NCI-H2227 (cell line): ENCODE results near the gene MME.

Source experiments
- DNase-seq: peaks from one replicate; lab custom pipeline; 2025; ENCODE audit not compliant: unreplicated experiment; lab: John Stamatoyannopoulos, UW

Gene MME

DNA sequence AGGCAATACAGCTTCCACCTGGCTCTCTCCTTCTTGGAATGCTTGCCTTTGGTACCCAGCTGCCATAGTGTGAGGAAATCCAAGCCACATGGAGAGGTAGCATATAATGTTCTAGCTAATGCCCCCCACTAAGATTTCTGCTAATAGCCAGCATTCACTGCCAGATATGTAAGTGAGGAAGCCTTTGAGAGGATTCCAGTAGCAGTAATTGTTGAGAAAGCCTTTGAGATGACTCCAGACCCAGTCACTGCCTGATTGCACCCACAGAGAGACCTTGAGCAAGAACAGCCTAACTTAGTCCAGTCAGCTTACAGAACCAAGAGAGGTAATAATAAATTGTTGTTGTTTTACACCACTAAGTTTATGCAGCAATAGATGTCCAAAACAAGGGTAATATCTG lies 150.3 kb downstream of the MME start:
- no peak for DNase-seq

- DNase-seq: no peak
Observed at GRCh38 chr3:155231792-155232191, 151.7 kb downstream of the MME start.

GRCh38 chr3:155232605-155233004 lies 152.5 kb downstream of the MME start:
- DNase-seq: no peak

- DNase-seq: no peak
Observed at GRCh38 chr3:155233213-155233612, 153.1 kb downstream of the MME start.
